ENCODE measurements around the gene HOXB9. TPM values are rescaled to one million over a fixed set of nuclear protein-coding genes. Genes with fewer than 3 reads are reported as not detected.

HOXB9 gene
- total and polyA plus RNA-seq, 2 donors from 2014 or later: 29.2 to 45.8 TPM

- no peak for TF ChIP-seq CTCF (IDR thresholded peaks at IDR 0.05; ENCODE audit: borderline replicate concordance, extremely low read depth, insufficient read depth)
These were observed 35.5 kb downstream of the HOXB9 start for GRCh38 chr17:48590607-48591161.

GRCh38 chr17:48589831-48590606, 36.1 kb downstream of the HOXB9 start, which contains the start of gene HOXB3:
Gene HOXB3 (minus strand): TSS chr17:48590241. CDS start chr17:48552474, 37,767 bp downstream.
- Histone ChIP-seq H3K27me3 (ENCODE audit: control insufficient read depth, insufficient read depth, low read length) (no peaks in the 10 kb centered on the region), H3K4me3 (ENCODE audit: low read length in 3 of 3) (peak within 1 kb of the TSS; percentile 69 to 93 (median 87)), H3K4me1 (ENCODE audit: control insufficient read depth in 2 of 3, insufficient read depth in 2 of 3, low read depth in 1 of 3, low read length in 3 of 3) (peaks cover 3 to 18% (median 7%) of the 10 kb centered on the region in 3 donors), H3K27ac (ENCODE audit: low read depth in 2 of 2, low read length in 2 of 2) (peak within 1 kb of the TSS; percentile 93 to 98), H3K36me3 (ENCODE audit: control insufficient read depth in 2 of 3, insufficient read depth in 3 of 3, low read length in 3 of 3) (peaks cover 0 to 3% (median 1%) of the 10 kb centered on the region in 3 donors), H3K9me3 (ENCODE audit: control insufficient read depth in 2 of 3, insufficient read depth in 1 of 3, low read length in 3 of 3) (no peaks in the 10 kb centered on the region), H3K9ac (ENCODE audit: low read length in 3 of 3) (peak within 1 kb of the TSS; percentile 86 to 95 (median 91))
- no peak for TF ChIP-seq CTCF (IDR thresholded peaks at IDR 0.05; ENCODE audit: borderline replicate concordance, extremely low read depth, insufficient read depth)
- FAIRE-seq (no peak), DNase-seq (peak; percentile 85 to 98 (median 94))
- intact Hi-C loops (cut with DNase I): loop anchor here (10.0 kb wide), 1 partner anchor 255 kb away; no protein-coding TSS in a partner anchor

More at GRCh38 chr17:48590607-48591161, 35.5 kb downstream of the HOXB9 start:
- no peaks in the 10 kb centered on the region for H3K9me3 ChIP-seq (ENCODE audit: control insufficient read depth in 2 of 3, insufficient read depth in 1 of 3, low read length in 3 of 3)
- peak overlapping the region; percentile 85 to 95 (median 91) for H3K9ac ChIP-seq (ENCODE audit: low read length in 3 of 3)
- H3K4me1 ChIP-seq (ENCODE audit: control insufficient read depth in 2 of 3, insufficient read depth in 2 of 3, low read depth in 1 of 3, low read length in 3 of 3): peaks cover 3 to 17% (median 7%) of the 10 kb centered on the region in 3 donors
- peaks cover 0 to 8% (median 3%) of the 10 kb centered on the region in 3 donors for H3K36me3 ChIP-seq (ENCODE audit: control insufficient read depth in 2 of 3, insufficient read depth in 3 of 3, low read length in 3 of 3)
- H3K27ac ChIP-seq (ENCODE audit: low read depth in 2 of 2, low read length in 2 of 2): peak overlapping the region; percentile 93 to 98
- intact Hi-C loops (cut with DNase I): loop anchor here (10.0 kb wide), 1 partner anchor 256 kb away; no protein-coding TSS in a partner anchor
- no peak for FAIRE-seq
- H3K27me3 ChIP-seq (ENCODE audit: control insufficient read depth, insufficient read depth, low read length): no peaks in the 10 kb centered on the region
- H3K4me3 ChIP-seq (ENCODE audit: low read length in 3 of 3): peak overlapping the region; percentile 69 to 93 (median 87)
- no peak for DNase-seq

- H3K27ac ChIP-seq (ENCODE audit: low read depth in 2 of 2, low read length in 2 of 2): peak overlapping the region; percentile 93 to 98
- intact Hi-C loops (cut with DNase I): no loop called here
- DNase-seq (no peak), FAIRE-seq (no peak)
- TF ChIP-seq CTCF (IDR thresholded peaks at IDR 0.05; ENCODE audit: borderline replicate concordance, extremely low read depth, insufficient read depth): no peak
- peaks cover 3 to 18% (median 7%) of the 10 kb centered on the region in 3 donors for H3K4me1 ChIP-seq (ENCODE audit: control insufficient read depth in 2 of 3, insufficient read depth in 2 of 3, low read depth in 1 of 3, low read length in 3 of 3)
- peak overlapping the region; percentile 86 to 95 (median 91) for H3K9ac ChIP-seq (ENCODE audit: low read length in 3 of 3)
- H3K27me3 ChIP-seq (ENCODE audit: control insufficient read depth, insufficient read depth, low read length): no peaks in the 10 kb centered on the region
- peaks cover 0 to 3% (median 0%) of the 10 kb centered on the region in 3 donors for H3K36me3 ChIP-seq (ENCODE audit: control insufficient read depth in 2 of 3, insufficient read depth in 3 of 3, low read length in 3 of 3)
- peak overlapping the region; percentile 69 to 93 (median 87) for H3K4me3 ChIP-seq (ENCODE audit: low read length in 3 of 3)
- H3K9me3 ChIP-seq (ENCODE audit: control insufficient read depth in 2 of 3, insufficient read depth in 1 of 3, low read length in 3 of 3): no peaks in the 10 kb centered on the region
These were observed 36.9 kb downstream of the HOXB9 start for GRCh38 chr17:48589060-48589830.

Measured in kidney (tissue), 14 donors.